Measurements from ENCODE around the gene EIF2S2.

Gene EIF2S2

DNA sequence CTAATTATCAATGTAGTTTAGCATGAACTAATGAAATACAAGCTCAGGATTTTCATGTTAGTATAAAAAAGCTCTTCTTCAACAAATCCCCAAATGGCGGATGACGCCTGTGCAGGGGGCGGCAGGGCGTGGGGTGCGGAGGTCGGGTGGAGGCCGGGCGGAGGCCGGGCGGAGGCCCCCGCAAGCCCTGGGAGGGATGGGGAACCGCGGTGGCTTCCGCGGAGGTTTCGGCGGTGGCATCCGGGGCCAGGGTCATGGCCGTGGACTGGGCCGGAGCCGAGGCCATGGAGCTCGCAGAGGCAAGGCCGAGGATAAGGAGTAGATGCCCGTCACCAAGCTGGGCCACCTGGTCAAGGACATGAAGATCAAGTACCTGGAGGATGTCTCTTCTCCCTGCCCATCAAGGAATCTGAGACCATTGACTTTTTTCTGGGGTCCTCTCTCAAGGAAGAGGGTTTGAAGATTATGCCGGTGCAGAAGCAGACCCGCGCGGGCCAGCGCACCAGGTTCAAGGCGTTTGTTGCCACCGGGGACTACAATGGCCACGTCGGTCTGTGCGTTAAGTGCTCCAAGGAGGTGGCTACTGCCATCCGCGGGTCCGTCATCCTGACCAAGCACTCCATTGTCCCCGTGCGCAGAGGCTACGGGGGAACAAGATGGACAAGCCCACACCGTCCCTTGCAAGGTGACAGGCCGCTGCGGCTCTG lies 10.4 kb upstream of the EIF2S2 start:
- in situ Hi-C loops (cut with MboI; ENCODE audit: low sequenced_read_pairs) = no loop called here

DNA sequence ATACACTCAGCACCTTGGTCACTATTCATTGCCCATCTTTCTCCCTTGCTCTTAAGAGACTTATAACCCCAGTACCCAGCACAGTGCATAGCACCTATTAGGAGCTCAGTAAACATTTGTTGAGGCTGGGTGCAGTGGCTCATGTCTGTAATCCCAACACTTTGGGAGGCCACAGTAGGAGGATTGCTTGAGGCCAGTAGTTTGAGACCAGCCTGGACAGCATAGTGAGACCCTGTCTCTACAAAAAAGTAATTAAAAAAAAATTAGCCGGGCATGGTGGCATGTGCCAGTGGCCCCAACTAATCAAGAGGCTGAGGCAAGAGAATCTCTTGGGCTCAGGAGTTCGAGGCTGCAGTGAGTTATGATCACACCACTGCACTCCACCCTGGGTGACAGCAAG lies 8.2 kb upstream of the EIF2S2 start:
- in situ Hi-C loops (cut with MboI; ENCODE audit: low sequenced_read_pairs) = no loop called here

DNA sequence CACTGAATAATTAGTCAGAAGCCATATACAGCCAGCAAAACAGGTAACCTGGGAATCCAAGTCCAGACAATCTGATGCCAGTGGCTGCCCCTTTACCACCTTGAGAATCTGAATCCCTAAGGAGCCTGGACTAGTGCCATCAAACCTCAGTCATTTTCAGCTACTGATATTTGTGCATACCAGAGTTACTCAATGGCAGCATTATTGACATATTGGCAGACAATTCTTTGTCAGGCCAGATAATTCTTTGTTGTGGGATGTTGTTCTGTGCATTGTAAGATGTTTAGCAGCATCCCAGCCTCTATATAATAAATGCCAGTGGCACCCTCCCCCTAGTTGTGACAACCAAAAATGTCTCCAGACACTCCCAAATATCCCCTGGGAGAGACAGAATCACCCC lies 3.2 kb upstream of the EIF2S2 start:
- in situ Hi-C loops (cut with MboI; ENCODE audit: low sequenced_read_pairs) = no loop called here

DNA sequence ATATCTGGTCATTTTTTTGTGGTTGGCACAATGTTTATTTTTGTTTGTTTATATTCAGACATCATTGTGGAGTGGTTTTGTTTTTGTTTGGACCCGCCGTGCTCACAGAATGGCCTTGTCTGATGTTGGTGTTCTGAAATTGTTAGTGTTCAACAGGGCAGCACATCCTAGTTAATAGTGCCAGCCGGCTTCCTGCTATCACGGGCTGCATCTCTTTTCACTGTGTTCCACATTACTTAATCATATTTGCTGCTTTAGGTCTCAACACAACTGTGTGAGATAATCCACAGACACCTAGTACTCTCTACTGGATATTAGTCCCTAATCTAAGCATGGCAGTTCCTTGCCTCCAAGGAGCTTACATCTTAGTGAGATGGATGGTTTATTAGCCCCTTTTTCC lies 2.8 kb upstream of the EIF2S2 start:
- in situ Hi-C loops (cut with MboI; ENCODE audit: low sequenced_read_pairs) = no loop called here

DNA sequence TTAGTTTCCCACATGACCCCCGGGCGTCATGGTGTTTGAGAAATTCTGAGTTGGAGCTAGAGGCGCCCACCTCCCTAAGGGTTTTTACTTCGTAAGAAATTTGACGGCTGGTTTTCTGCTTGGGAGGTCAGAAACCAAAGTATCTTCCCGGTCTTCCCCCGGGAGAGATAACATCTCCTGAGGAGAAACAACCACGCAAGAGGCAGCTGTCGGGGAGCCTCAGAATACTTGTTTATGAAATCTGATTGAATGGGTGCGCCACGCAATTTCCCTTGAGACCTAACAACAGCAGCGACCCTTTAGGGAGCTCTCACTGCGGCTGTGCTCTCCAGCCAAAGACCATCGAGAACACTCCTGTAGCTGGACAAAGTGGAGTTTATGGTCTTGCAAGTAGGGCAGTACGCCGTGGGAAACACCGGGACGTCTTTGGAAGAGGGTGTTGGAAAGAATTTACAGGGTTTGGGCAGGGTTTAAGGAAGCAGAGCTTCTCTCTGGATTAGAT lies 608 bp upstream of the EIF2S2 start:
- in situ Hi-C loops (cut with MboI; ENCODE audit: low sequenced_read_pairs) = no loop called here

DNA sequence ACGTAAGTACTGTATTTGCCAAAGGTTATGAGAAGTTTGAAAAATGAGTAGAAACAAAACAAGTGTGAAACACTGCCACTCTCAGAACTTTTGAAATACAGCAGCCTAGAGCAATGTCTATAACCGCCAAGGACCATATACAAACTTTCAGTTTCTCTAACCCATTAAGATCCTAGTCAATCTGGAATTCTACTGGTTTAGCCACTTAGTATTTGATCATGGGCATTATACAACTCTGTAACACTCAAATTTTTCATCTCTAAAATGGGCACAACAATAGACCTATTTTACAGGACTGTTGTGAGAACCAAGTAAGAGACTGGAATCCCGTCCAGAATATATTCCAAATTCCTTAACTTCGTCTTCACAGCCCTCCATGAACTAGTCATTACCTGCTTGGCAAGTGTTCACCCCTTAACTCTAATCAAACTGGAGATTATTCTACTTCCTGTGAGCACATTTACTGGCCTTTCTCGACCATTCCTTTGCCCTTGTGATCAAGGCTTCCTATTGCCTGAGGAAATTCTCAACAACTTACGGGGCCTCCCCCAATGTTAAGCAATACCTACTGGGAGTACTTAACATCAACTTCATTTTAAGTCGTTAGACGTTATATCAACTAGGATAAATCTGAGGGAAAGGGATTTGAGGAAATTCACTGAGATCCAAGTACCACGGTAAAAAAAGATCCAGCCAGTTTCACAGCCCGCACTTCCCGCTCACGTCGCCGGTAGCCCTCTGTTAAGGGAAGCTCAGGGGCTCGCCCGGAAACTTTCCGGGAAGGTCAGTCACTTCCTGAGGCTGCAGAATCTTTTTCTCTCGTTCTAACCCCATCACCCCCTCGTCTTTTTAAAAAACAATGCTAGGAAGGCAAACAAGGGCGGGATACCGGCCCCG lies 1.1 kb downstream of the EIF2S2 start:
- in situ Hi-C loops (cut with MboI; ENCODE audit: low sequenced_read_pairs) = no loop called here

DNA sequence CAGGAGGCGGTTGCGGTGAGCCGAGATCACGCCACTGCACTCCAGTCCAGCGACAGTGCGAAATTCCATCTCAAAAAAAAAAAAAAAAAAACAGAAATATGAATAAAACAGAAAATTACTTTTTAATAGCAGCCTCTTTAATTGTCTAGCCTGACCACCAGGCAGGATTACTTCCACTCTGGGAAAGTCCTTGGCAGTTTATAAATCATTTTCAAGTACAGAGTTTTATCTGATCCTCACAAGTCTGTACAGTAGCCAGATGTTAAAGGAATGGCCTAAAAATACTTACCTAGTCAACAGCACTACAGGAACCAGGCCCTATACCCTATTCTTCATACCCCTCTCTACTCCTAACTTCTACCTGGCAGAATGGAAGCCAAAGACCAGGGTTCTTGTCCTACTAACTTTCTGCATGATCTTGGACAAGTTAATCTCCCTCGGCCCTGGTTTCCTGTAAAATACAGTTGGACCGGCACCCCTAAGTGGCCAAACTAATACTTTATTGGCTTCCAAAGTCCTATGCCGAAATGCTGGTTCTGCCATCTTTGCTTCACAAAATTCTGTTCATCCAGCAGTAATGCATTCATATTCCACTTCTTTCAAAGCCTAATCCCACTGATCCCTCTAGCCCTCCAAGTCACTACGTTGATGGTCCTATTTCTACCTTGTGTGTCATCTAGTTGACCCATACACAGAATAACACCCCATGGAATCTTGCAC lies 1.9 kb downstream of the EIF2S2 start:
- in situ Hi-C loops (cut with MboI; ENCODE audit: low sequenced_read_pairs) = no loop called here

DNA sequence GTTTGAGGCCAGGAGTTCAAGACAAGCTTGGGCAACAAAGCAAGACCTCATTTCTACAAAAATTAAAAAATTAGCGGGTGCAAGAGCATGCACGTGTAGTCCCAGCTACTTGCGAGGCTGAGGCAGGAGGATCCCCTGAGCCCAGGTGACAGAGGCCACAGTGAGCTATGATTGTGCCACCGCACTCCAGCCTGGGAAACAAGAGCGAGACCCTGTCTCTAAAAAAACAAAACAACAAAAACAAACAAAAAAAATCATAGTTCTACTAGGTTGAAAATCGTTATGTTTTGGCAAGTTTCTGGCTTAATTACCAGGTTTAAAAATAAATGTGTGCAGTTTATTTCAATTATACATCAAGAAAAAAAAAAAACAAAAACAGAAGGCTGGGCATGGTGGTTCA lies 2.6 kb downstream of the EIF2S2 start:
- in situ Hi-C loops (cut with MboI; ENCODE audit: low sequenced_read_pairs) = no loop called here

DNA sequence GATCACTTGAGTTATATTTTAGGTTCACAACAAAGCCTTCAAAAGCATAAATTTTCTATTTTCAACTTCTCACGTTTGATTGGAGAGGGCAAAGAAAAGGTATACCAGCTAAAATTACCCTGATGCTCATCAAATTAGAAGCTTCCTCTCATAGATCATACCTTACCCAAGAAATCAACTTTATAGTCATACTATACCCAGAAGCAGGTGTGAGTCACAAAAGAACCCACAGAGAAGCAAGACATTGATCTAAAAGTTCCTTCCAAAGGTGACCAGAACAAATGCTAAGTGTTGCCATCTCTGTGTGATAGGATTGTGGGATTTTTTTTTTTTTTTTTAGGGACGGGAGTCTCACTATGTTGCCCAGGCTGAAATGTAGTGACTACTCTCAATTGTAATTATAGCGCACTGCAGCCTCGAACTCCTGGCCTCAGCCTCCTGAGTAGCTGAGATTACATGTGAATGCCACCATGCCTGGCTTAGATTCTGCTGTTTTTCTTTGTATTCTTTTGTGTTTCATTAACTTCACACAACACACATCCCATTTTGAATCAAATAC lies 3.3 kb downstream of the EIF2S2 start:
- in situ Hi-C loops (cut with MboI; ENCODE audit: low sequenced_read_pairs) = no loop called here

DNA sequence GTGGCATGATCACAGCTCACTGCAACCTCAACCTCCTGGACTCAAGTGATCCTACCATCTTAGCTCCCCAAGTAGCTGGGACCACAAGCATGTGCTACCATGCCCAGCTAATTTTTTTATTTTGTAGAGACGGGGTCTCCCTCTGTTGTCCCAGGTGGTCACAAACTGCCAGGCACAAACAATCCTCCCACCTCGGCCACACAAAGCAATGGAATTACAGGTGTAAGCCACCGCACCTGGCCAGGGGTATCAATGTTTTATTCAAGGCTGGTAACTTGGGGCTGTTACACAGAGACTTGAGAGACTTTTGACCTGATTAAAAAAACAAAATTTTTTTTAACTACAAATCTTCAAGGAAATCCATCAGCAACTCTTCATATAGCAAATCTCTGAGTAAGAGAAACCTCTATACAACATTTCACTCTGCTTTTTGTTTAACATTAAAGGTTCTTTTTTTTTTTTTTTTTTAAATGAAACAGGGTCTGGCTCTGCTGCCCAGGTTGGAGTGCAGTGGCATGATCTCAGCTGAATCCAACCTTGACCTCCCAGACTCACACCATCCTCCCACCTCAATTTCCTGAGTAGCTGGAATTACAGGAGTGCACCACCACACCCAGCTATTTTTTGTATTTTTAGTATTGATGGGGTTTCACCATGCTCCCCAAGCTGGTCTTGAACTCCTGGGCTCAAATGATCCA lies 5.9 kb downstream of the EIF2S2 start:
- in situ Hi-C loops (cut with MboI; ENCODE audit: low sequenced_read_pairs) = no loop called here

DNA sequence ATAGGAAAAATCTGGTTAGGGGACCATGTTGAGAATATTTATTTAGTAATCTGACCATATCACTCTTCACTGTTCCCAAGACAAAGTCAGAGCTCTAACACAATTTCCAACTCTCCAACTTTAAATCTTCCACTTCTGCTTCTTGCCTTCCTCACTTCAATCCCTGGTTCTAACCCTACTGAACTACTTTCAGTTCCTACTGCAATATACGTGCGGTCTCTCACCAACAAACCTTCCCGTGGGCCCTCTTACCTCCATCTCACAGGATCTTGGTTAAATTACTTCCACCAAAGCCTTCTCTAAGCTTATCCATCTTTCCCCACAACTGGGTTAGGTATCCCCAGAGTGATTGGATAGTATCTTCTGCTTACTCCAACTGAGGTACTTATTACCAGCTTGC lies 8.0 kb downstream of the EIF2S2 start:
- in situ Hi-C loops (cut with MboI; ENCODE audit: low sequenced_read_pairs) = no loop called here

DNA sequence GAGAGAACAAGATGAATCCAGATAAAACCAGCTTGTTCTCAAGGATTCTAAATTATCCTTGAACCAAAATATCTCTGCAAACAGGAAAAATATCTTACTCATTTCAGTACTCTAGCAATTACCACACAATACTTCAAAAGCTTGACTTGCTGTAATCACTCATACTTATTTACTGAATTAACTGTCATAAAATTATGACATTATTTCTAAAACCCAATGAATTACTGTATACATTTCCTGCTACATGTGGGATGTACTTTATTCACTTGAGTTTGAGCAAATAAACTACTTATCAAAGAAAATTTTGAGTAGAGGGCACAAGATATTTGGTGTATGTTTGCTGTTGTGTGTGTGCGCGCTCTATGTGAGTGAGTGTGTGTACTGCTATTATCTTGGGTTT lies 9.7 kb downstream of the EIF2S2 start:
- in situ Hi-C loops (cut with MboI; ENCODE audit: low sequenced_read_pairs) = no loop called here

DNA sequence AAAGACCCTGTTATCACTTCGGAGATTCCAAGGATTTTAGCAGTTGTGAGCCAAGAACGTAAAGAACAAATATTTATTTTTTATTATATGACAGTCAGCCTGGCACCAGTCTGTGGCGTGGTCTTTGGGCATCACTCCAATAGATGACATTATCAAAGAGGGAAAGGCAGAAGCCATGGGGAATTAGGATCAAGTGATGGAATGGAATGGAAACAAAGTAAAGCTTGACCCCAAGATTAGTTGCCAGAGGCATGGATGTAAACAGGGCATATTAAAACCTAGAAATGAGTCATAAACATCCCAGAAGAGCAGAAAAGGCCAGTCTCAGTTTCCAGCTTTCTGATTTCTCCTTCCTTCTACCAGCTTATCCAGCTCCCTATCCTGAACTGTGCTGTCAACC lies 11.5 kb downstream of the EIF2S2 start:
- in situ Hi-C loops (cut with MboI; ENCODE audit: low sequenced_read_pairs) = no loop called here

DNA sequence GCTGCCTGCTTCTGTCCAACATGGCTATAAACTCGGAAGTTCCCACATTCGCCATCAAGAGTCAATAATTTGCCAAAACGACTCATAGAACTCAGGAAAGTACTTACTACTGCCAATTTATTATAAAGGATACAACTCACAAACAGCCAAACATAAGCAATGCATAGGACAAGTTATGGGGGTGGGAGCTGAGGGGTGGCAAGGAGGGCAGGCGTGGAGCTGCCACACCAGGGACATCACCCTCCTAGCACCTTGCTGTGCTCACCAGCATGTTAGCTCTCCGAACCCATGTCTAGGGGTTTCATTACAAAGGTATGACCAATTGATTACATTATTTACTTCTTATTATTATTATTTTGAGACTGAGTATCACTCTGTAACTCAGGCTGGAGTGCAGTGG lies 12.4 kb downstream of the EIF2S2 start:
- in situ Hi-C loops (cut with MboI; ENCODE audit: low sequenced_read_pairs) = no loop called here

DNA sequence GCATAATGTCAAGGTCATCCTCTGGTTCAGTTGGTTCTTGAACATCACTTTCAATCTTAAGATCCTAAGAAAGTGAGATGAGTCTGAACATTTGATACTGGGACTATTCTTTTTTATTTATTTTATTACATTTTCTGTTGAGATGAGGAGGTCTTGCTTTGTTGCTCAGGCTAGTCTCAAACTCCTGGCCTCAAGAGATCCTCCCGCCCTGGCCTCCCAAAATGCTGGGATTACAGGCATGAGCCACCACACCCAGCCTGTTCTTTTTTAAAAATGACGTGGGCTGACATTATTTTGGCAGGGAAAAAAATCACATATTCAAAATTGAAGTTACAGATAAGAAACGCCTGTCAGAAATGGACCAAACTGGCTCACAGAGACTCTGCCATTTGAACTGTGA lies 13.5 kb downstream of the EIF2S2 start:
- in situ Hi-C loops (cut with MboI; ENCODE audit: low sequenced_read_pairs) = no loop called here

DNA sequence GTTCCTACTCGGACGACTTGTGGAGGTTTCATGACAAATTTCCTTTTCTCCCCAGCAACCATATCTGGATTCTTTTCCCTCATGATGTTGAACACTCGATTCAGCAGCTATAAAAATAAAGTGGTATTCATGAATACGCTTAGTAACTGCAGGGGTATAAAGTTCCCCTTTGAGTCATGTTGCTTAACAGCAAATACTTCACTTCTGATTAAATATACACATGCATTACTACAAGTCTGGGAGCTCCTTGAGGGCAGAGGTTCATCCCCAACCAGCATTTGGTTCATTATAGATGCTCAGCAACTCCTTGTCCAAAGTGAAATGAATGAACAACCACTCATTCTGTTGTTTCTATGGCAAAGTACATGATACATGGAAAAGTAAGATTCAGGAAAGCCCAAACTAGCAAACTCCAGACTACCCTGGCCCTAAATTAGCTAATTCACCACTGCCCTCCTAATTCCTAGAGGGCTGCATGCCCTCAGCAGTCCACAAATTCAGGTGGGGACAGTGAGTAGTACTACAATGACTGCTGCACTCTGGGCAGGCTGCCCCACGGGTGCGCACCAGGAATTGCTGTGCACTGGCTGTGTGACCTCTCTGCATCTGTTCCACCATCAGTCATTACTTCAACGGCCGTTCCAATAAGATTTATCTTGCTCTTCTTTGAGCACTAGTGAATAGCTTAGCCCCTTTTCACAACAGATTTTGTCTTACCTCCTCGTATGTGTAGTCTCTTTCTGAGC lies 15.2 kb downstream of the EIF2S2 start:
- in situ Hi-C loops (cut with MboI; ENCODE audit: low sequenced_read_pairs) = no loop called here

DNA sequence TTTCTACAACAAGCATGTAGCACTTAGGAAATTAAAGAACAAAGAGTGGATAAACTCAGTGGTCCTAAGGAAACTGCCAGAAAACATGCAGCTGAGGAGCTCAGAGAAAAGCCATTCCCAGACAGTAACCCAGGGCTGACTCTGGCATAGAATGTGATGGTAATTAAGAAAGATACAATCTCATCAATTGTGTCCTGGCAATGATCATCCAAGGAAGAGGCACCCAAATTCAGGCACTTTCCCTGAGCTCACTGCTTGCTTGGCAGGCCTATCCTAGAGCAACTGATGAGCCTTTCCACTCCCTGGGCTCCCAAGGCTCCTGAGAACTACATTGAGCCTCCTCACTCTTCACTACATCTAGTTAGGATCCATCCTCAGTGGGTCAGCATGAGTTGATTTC lies 16.2 kb downstream of the EIF2S2 start:
- in situ Hi-C loops (cut with MboI; ENCODE audit: low sequenced_read_pairs) = no loop called here

DNA sequence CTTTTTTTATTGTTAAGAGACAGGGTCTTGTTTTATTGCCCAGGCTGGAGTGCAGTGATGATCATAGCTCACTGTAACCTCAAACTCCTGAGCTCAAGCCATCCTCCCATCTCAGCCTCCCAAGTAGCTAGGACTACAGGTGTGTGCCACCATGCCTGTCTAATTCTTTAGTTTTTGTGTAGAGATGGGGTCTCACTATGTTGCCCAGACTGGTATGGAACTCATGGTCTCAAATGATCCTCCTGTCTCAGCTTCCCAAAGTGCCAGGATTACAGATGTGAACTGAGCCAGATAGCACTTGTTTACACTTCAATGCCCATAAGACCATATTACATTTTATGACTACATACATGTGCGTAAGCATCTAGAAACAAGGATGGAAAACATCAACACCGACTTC lies 18.1 kb downstream of the EIF2S2 start:
- in situ Hi-C loops (cut with MboI; ENCODE audit: low sequenced_read_pairs) = no loop called here

DNA sequence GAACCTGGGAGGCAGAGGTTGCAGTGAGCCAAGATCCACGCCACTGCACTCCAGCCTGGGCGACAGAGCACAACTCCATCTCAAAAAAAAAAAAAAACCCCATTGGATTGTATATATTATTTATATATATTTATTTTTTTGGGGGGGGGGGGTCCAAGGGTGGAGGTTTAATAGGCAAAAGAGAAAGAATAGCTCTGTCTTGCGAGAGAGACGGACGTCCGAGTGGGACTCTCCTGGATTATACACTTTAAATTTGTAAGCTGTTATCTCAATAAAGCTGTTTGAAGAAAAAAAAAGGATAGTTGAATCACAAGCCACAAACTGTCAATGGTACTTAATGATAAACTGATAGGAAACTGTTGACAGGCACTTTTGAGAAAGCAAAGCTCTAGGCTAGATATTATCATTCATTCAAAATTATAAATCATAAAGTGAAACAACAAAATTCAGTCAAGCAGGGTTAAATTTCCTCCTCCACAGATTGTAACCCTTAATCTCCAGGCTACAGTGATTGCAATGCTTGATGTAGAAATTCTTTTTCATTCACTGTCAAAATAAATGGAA lies 20.3 kb downstream of the EIF2S2 start:
- in situ Hi-C loops (cut with MboI; ENCODE audit: low sequenced_read_pairs) = no loop called here

DNA sequence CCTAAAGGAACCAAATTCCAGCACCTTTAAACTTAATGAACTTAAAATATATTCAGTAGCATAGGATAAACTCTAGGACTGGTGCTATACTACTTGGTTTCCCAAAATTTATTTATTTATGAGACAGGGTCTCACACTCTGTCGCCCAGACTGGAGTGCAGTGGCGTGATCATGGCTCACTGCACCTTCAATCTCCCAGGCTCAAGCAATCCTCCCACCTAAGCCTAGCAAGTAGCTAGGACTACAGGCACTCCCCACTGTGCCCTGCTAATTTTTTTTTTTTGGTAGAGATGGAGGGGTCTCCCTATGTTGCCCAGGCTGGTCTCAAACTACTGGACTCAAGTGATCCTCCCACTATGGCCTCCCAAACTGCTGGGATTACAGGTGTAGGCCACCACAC lies 21.4 kb downstream of the EIF2S2 start:
- in situ Hi-C loops (cut with MboI; ENCODE audit: low sequenced_read_pairs) = no loop called here
